Measurements from ENCODE around the gene C2CD2. TPM values are rescaled to one million over a fixed set of nuclear protein-coding genes. Genes with fewer than 3 reads are reported as not detected.

C2CD2 gene
- total RNA-seq, 1 experiment from 2014 or later, result 19.7 TPM

GRCh38 chr21:41868062-41868710 lies 85.6 kb downstream of the C2CD2 start:
- no peak for DNase-seq (ENCODE audit: low spot score)

GRCh38 chr21:41867313-41867712 lies 86.5 kb downstream of the C2CD2 start:
- DNase-seq (ENCODE audit: low spot score), result no peak

- no peak for DNase-seq (ENCODE audit: low spot score)
Measured at GRCh38 chr21:41866274-41866809, 87.5 kb downstream of the C2CD2 start.

DNA sequence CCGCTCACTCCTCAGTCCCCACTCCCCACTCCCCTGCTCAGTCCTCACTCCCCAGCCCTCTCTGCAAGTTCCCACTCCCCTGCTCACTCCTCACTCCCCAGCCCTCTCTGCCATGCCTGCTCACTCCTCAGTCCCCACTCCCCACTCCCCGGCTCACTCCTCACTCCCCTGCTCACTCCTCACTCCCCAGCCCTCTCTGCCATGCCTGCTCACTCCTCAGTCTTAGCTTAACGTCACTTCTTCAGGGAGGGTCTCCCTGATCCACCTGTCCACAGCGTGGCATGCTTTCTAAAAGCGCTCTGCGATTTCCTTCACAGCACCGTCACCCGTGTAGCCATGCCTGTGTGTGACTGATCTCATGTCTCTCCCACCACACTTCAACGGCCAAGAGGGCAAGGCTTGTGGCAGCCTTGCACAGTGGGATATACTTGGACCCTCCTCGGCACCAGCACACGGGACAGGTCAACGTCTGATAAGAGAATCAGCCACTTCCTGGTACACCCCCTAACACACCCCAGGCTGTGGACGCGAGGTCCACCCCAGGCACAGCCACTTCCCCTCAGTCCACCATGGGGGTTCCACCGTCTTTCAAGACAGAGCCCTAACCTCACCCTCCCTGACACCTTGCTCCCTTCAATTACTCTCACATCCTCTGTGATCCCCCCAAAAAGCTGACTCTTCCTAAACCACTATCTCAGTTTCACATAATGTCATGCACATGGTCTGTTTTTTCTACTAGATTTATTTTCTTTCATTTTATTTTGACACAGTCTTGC lies 88.6 kb downstream of the C2CD2 start:
- no peak for DNase-seq (ENCODE audit: low spot score)

GRCh38 chr21:41864311-41865001 lies 89.4 kb downstream of the C2CD2 start:
- DNase-seq (ENCODE audit: low spot score), result no peak

- no peak for DNase-seq (ENCODE audit: low spot score)
Measured at GRCh38 chr21:41863439-41863740, 90.4 kb downstream of the C2CD2 start.

GRCh38 chr21:41861987-41862386 lies 91.8 kb downstream of the C2CD2 start:
- DNase-seq (ENCODE audit: low spot score), result no peak

DNA sequence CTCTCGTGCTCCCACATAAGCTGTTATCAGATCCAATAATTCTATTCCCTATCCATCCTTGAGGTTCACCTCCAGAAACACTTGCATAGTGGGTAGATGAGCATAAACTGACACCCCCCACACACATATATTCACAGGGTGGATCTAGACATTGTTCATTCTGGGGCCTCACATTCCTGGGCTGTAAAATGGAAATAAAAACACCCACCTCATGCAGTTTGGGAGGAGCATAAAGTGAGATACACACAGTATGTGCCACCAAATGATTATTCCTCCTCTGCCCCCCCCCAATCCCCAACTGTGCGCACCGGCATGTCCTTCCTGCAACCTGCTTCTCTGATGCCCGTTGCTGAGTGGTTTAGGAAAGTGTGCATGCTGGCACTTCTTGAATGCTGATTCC lies 92.6 kb downstream of the C2CD2 start:
- DNase-seq (ENCODE audit: low spot score), result no peak

GRCh38 chr21:41859297-41859980 lies 94.4 kb downstream of the C2CD2 start:
- DNase-seq (ENCODE audit: low spot score), result no peak

DNA sequence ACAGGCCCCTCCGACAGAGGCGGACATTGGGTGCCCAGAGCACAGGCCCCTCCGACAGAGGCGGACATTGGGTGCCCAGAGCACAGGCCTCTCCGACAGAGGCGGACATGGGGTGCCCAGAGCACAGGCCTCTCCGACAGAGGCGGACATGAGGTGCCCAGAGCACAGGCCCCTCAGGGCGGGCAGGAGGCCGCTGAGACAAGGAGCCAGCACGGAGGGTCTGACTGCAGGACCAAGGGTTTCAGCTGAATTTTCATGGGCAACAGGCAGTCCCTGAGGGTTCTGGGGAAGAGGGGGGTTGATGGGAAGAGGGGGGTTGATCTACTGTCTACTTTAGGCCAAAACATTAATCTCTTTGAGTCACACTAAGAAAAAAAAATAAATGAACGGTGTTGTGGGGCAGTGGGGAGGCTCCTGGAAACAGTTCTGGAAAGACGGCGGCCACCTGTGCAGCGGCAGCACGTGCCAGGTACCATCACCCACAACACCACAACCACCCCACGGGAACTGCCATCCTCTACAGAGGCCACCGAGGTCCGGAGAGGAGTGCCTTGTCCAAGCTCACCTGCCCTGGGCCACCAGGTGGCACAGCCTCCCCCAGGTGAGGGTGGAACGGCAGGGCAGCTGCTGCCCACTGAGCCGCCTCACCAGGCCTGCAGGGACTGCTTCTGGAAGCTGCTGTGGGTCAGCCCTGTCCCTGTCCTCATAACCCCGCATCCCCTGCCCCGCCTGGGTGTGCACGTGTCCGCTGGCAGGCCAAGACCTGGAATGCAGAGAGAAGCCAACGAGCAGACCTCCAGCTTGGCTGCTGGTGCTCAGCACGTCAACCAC lies 95.1 kb downstream of the C2CD2 start:
- DNase-seq (ENCODE audit: low spot score), result no peak

DNA sequence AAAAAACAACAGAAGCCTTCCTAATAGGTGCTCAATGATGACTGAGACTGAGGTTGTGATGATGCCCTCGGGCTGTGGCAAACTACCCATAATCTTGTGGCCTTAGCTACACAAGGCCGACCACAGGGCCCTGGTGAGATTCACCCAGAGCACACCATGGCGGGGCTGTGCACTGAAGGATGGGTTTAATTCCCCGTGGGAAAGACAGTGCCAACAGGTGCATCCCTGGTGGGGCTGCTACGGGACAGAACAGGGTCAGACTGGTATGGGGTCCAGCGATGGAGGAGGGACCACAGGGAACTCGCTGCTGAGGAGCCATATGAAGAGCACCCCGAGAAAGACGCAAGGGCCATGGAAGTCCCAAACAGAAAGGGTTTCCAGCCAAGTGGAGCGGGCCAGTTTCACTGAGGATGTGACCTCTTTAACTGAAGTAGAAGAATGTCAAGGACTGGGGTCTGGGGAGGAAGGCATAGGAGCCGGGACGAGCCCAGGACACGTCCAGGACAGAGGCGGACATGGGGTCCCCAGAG lies 96.0 kb downstream of the C2CD2 start:
- no peak for DNase-seq (ENCODE audit: low spot score)

DNA sequence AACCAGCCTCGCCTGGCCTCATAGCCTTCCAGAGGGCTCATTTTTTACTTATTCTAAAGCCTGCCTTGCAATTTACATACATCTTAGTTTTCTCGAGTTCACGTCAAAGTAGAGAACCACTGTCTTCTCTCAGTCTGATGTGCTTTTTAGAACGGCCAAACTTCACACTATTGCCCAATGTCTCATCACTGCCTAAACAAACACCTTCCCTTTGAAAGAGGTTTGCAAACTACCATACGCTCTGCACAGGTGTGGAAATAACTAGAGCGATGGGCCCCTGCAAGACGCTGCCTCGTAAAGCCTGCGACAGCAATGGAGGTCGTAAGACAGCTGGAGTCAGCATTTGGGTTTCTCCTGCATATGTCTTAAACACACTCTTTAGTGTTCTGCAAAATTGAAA lies 97.2 kb downstream of the C2CD2 start:
- no peak for DNase-seq (ENCODE audit: low spot score)

DNA sequence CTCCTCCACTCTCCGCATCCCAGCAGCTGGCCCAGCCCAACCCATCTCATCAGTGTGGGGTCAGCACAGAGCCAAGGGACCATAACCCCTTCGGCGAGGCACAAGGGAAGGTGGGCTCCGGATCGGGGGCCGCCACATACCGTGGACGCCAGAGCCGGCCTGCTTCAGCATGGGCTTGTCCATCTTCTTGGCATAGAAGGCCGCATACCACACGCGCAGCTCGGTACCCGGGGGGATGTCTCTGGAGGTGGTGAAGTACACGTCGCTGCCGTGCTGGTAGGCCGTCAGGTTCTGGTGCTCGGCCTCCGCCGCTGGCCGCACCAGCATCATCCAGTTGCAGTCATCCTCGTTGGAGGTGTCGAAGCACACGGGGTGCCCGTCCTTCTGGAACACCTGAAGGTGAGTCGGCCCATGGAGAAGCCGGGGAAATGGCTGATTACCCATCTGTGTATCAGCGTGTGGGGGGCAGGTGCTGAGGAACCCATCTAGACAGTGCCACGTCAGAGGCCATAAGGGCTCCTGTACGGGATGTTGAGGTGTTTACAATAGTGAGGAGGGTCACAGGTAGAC lies 99.3 kb downstream of the C2CD2 start:
- no peak for DNase-seq (ENCODE audit: low spot score)

DNA sequence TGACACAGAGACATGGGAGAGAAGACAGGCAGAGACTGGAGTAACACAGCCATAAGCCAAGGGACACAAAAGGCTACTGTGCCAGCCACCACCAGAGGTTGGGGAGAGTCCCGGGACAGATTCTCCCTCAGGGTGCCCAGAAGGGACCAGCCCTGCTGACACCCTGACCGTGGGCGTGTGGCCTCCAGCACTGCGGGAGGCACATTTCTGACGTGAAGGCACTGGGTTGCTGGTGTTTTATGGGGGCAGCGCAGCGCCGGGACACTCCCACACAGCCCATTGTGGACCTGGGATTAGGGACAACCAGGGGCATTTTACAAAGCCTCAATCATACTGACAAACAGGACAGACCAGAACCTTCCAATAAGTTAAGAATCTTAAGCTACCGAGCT lies 100.9 kb downstream of the C2CD2 start:
- no peak for DNase-seq (ENCODE audit: low spot score)

DNA sequence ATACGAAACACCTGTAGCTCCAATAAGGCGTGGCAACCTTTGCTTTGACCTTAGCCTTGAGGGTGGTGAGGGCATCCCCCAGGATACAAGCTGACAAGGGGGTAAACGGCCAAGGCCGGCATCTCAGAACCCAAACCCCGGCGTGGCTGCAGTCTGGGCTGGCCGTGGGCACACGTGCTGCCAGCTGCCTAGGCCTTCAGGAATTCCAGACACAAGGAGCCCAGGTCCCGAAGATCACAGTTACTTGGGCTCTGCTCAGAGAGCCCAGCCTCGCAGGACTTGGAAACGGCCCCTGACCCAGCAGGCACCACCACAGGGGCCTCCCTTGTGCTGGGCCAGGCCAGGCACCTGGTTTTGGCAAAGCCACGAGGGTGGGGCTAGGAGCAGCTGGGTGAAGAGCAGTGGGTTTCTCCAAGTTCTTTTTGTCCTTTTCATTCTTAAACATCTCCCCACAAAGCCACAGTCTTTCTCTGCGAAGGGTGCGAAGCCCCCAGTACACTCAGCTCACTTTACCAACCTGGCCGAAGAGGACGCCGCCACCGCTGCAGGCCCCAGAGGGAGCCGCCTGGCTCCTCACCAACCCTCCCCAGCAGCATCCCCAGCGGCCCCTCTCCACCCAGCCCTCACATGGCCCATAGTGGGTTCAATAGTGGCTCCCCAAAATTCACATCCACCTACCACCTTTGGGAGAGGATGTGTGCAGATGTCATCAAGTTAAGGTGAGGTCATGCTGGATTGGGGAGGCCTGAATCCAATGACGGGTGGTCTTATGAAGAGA lies 101.5 kb downstream of the C2CD2 start:
- DNase-seq (ENCODE audit: low spot score), result no peak

GRCh38 chr21:41851090-41851790 lies 102.6 kb downstream of the C2CD2 start:
- no peak for DNase-seq (ENCODE audit: low spot score)

- no peak for DNase-seq (ENCODE audit: low spot score)
Measured at GRCh38 chr21:41850085-41850484, 103.7 kb downstream of the C2CD2 start.

GRCh38 chr21:41848958-41849580 lies 104.7 kb downstream of the C2CD2 start:
- no peak for DNase-seq (ENCODE audit: low spot score)

DNA sequence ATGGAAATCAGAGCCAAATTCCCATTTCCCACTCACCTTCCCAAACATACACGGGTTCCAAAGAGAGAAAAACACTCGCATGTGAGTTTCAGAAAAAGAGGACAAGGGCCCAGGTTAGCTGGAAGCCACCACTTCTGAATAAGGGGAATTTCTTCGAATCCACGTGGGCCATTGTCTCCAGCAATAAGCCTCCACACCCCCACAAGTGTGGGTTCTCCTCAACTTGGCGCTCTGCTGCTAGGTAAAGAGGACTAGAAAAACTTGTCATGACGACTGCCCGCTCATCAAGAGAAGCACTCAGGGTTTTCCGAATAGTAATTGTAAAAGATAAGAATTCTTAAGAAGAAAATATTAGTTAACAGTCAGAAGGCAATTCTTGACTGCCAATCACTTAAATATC lies 105.3 kb downstream of the C2CD2 start:
- no peak for DNase-seq (ENCODE audit: low spot score)

Measured in A172 (cell line).